T-helper 2 cell treated with Interferon-gamma antibody and Interleukin-4, amounts not matched to agents 5 μg/mL and 100 μg/mL, for 36 hours (primary cell): ENCODE data around the gene CFAP221.

Source experiments
- DNase-seq: peaks from one replicate; pipeline ENCODE4 v3.0.0; 2021; ENCODE audit warnings: low spot score
- H3K27ac Mint-ChIP-seq: one replicate; pipeline ENCODE4 v1.8.0; 2021; ENCODE audit warnings: mild to moderate bottlenecking, mixed read lengths
- H3K27me3 Mint-ChIP-seq: one replicate; pipeline ENCODE4 v1.8.0; 2021; ENCODE audit warnings: low read depth, mixed read lengths
- H3K36me3 Mint-ChIP-seq: one replicate; pipeline ENCODE4 v1.8.0; 2021; ENCODE audit warnings: low read depth, mixed read lengths
- H3K4me1 Mint-ChIP-seq: one replicate; pipeline ENCODE4 v1.8.0; 2021; ENCODE audit warnings: low read depth, mixed read lengths
- H3K4me3 Mint-ChIP-seq: one replicate; pipeline ENCODE4 v1.8.0; 2022; ENCODE audit warnings: mild to moderate bottlenecking, moderate library complexity, mixed read lengths
- H3K9me3 Mint-ChIP-seq: one replicate; pipeline ENCODE4 v1.8.0; 2021; ENCODE audit warnings: mixed read lengths

CFAP221 gene

GRCh38 chr2:119702918-119703401 is 158.7 kb downstream of the CFAP221 start:
- peak; percentile 62 for DNase-seq
- no peaks in the 10 kb centered on the region for H3K36me3 Mint-ChIP-seq
- H3K4me1 Mint-ChIP-seq: peaks cover 6% of the 10 kb centered on the region
- H3K27ac Mint-ChIP-seq: no peak overlapping the region
- H3K4me3 Mint-ChIP-seq: no peak overlapping the region
- H3K27me3 Mint-ChIP-seq: peaks cover 5% of the 10 kb centered on the region
- no peaks in the 10 kb centered on the region for H3K9me3 Mint-ChIP-seq

DNA sequence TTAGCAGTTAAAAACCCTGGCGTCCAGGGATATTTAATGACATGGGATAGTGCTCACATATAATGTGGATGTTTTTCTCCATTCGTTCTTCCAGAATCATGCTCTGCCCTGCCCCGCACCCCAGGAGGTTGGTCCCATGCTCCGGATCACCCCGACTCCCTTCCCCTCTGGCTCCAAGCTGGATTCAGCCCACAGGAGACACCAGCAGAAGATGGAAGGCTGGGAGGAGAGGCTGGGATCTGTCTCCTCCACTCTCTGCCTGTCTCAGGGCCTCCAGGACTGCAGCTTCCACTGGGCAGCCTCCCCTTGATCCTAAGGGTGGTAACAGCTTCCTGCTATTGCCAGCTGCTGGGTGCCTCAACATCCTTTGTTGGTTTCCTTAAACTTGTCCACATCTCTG is 159.3 kb downstream of the CFAP221 start:
- H3K27ac Mint-ChIP-seq: no peak overlapping the region
- no peaks in the 10 kb centered on the region for H3K9me3 Mint-ChIP-seq
- H3K4me1 Mint-ChIP-seq: peaks cover 5% of the 10 kb centered on the region
- H3K4me3 Mint-ChIP-seq: no peak overlapping the region
- no peaks in the 10 kb centered on the region for H3K36me3 Mint-ChIP-seq
- no peak for DNase-seq
- H3K27me3 Mint-ChIP-seq: peaks cover 5% of the 10 kb centered on the region

DNA sequence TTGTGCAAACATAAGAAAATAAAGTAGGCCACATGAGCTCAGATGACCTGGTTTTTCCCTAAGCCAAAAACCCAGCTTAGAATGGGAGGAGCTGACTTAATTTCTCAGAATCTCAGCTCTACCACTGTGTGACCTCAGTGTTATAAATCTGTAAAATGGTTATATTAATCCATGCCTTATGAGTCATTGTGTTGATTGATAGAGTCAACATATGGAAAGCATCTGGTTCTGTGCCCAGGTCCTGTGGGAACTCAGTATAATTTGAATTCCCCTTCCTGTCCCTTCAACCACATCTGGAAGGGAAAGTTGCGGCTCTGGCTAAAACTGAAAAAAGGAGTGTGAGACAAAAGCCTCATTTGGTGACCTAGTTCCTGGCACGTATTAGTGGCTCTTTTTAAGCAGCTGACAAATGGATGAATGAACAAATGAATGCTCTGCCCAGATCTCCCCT is 160.4 kb downstream of the CFAP221 start:
- peaks cover 5% of the 10 kb centered on the region for H3K27me3 Mint-ChIP-seq
- H3K4me1 Mint-ChIP-seq: peaks cover 5% of the 10 kb centered on the region
- no peak overlapping the region for H3K27ac Mint-ChIP-seq
- H3K9me3 Mint-ChIP-seq: no peaks in the 10 kb centered on the region
- H3K4me3 Mint-ChIP-seq: no peak overlapping the region
- no peak for DNase-seq
- no peaks in the 10 kb centered on the region for H3K36me3 Mint-ChIP-seq

GRCh38 chr2:119706221-119706620 is 162.0 kb downstream of the CFAP221 start:
- H3K27me3 Mint-ChIP-seq: peaks cover 2% of the 10 kb centered on the region
- no peak overlapping the region for H3K4me3 Mint-ChIP-seq
- no peak for DNase-seq
- H3K4me1 Mint-ChIP-seq: peaks cover 5% of the 10 kb centered on the region
- H3K9me3 Mint-ChIP-seq: no peaks in the 10 kb centered on the region
- H3K27ac Mint-ChIP-seq: no peak overlapping the region
- no peaks in the 10 kb centered on the region for H3K36me3 Mint-ChIP-seq
